HepG2 (cell line): ENCODE data around the gene MAN2B2. TPM values are rescaled to one million over a fixed set of nuclear protein-coding genes. Genes with fewer than 3 reads are reported as not detected.

Experiments used
- FOXO1 ChIP-seq: sonication (generic); formaldehyde crosslinking; IDR thresholded peaks from 2 replicates; pipeline ENCODE4 v1.4.0; 2020; ENCODE audit warnings: missing genetic modification reagents
- SP4 ChIP-seq: sonication (generic); formaldehyde crosslinking; IDR thresholded peaks from 2 replicates; pipeline ENCODE4 v1.8.1; 2023; ENCODE audit warnings: mild to moderate bottlenecking, missing genetic modification reagents
- ZNF552 ChIP-seq: sonication (generic); formaldehyde crosslinking; IDR thresholded peaks from 2 replicates; pipeline ENCODE4 v1.9.0; 2022; ENCODE audit warnings: missing genetic modification reagents, mild to moderate bottlenecking, borderline replicate concordance
- ZSCAN12 ChIP-seq: sonication (generic); formaldehyde crosslinking; IDR thresholded peaks from 2 replicates; pipeline ENCODE4 v1.9.0; 2021; ENCODE audit warnings: mild to moderate bottlenecking, missing genetic modification reagents
- polyA plus RNA-seq, 8 experiments: library from polyadenylated mRNA; depleted of rRNA in 3 of 8; stranded (reverse) in 7 of 8; unstranded in 1 of 8; fragments of >200 nt; fragmentation: Illumina TruSeq in 4 of 8; extraction: Trizol in 4 of 8; gene quantifications; 2 replicates each; pipeline versions ENCODE4 v1.2.1 to v1.2.3, GENCODE V29; 2011 to 2016; ENCODE audit warnings: low read depth in 4 of 8, missing spikeins in 1 of 8, mixed read lengths in 1 of 8; ENCODE audit not compliant: insufficient read depth in 1 of 8
- total RNA-seq, 5 experiments: library from RNA; depleted of rRNA; stranded (reverse); fragments of >200 nt; fragmentation: Illumina TruSeq; extraction: Trizol; gene quantifications; 2 replicates each; pipeline ENCODE4 v1.2.3, GENCODE V29; 2016; ENCODE audit warnings: low read depth in 1 of 5
- TF ChIP-seq, protein P1 (sequence below): sonication (generic); formaldehyde crosslinking; IDR thresholded peaks from 2 replicates; pipeline ENCODE4 v1.5.0; 2020; ENCODE audit warnings: mild to moderate bottlenecking, missing genetic modification reagents, borderline replicate concordance
- TF ChIP-seq, protein P2 (sequence below): sonication (generic); formaldehyde crosslinking; IDR thresholded peaks from 2 replicates; pipeline ENCODE4 v1.9.0; 2021; ENCODE audit warnings: missing genetic modification reagents, mild to moderate bottlenecking, borderline replicate concordance
- TF ChIP-seq, protein P3 (sequence below): sonication (generic); formaldehyde crosslinking; IDR thresholded peaks from 2 replicates; pipeline ENCODE4 v1.4.0; 2020; ENCODE audit warnings: low read depth, missing genetic modification reagents
- TF ChIP-seq, protein P4 (sequence below): sonication (generic); formaldehyde crosslinking; IDR thresholded peaks from 2 replicates; pipeline ENCODE4 v1.5.1; 2020; ENCODE audit warnings: mild to moderate bottlenecking, missing genetic modification reagents, borderline replicate concordance

The MAN2B2 gene
- total and polyA plus RNA-seq, 2 of the 13 experiments (the other 11 are each of a cell fraction or from before 2014, with no cell fraction given): 4.8 to 5.4 TPM

DNA sequence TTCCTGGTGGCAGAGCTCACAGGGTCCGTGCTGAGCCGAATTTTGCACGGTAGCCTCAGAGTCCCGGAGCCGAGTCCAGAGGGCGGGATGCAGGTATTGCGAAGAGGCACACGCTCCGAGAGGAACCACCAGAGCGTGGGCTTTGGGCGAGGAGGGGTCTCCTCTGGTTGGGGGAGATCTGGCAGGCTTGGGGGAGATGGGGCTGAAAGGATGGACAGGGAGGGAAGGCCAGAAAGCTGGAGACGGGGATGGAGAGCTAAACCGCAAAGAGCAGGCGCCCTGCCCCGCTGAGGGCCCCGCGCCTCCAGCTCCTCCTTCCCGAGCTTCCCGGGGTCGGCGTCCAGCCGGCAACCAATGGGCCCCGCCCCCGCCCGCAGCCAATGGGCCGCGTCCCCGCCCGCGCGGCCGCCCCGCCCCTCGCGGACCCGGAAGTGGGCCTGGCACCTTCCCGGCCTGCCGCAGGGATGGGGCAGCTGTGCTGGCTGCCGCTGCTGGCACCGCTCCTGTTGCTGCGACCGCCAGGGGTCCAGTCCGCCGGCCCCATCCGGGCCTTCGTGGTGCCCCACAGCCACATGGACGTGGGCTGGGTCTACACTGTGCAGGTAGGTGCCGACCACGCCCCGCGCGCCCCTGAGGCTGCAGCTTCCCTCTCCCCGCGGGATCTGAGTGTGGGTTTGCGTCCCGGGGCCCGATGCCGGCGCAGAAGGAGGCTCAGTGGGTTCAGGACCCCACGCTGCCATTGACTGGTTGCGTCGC, at the start of gene MAN2B2 (continued):
- TF ChIP-seq, protein P1, sequence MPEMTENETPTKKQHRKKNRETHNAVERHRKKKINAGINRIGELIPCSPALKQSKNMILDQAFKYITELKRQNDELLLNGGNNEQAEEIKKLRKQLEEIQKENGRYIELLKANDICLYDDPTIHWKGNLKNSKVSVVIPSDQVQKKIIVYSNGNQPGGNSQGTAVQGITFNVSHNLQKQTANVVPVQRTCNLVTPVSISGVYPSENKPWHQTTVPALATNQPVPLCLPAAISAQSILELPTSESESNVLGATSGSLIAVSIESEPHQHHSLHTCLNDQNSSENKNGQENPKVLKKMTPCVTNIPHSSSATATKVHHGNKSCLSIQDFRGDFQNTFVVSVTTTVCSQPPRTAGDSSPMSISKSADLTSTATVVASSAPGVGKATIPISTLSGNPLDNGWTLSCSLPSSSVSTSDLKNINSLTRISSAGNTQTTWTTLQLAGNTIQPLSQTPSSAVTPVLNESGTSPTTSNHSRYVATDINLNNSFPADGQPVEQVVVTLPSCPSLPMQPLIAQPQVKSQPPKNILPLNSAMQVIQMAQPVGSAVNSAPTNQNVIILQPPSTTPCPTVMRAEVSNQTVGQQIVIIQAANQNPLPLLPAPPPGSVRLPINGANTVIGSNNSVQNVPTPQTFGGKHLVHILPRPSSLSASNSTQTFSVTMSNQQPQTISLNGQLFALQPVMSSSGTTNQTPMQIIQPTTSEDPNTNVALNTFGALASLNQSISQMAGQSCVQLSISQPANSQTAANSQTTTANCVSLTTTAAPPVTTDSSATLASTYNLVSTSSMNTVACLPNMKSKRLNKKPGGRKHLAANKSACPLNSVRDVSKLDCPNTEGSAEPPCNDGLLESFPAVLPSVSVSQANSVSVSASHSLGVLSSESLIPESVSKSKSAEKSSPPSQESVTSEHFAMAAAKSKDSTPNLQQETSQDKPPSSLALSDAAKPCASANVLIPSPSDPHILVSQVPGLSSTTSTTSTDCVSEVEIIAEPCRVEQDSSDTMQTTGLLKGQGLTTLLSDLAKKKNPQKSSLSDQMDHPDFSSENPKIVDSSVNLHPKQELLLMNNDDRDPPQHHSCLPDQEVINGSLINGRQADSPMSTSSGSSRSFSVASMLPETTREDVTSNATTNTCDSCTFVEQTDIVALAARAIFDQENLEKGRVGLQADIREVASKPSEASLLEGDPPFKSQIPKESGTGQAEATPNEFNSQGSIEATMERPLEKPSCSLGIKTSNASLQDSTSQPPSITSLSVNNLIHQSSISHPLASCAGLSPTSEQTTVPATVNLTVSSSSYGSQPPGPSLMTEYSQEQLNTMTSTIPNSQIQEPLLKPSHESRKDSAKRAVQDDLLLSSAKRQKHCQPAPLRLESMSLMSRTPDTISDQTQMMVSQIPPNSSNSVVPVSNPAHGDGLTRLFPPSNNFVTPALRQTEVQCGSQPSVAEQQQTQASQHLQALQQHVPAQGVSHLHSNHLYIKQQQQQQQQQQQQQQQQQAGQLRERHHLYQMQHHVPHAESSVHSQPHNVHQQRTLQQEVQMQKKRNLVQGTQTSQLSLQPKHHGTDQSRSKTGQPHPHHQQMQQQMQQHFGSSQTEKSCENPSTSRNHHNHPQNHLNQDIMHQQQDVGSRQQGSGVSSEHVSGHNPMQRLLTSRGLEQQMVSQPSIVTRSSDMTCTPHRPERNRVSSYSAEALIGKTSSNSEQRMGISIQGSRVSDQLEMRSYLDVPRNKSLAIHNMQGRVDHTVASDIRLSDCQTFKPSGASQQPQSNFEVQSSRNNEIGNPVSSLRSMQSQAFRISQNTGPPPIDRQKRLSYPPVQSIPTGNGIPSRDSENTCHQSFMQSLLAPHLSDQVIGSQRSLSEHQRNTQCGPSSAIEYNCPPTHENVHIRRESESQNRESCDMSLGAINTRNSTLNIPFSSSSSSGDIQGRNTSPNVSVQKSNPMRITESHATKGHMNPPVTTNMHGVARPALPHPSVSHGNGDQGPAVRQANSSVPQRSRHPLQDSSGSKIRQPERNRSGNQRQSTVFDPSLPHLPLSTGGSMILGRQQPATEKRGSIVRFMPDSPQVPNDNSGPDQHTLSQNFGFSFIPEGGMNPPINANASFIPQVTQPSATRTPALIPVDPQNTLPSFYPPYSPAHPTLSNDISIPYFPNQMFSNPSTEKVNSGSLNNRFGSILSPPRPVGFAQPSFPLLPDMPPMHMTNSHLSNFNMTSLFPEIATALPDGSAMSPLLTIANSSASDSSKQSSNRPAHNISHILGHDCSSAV (CRISPR knock-in tag): no peak
- TF ChIP-seq ZNF552 (CRISPR knock-in tag): no peak
- TF ChIP-seq, protein P2, sequence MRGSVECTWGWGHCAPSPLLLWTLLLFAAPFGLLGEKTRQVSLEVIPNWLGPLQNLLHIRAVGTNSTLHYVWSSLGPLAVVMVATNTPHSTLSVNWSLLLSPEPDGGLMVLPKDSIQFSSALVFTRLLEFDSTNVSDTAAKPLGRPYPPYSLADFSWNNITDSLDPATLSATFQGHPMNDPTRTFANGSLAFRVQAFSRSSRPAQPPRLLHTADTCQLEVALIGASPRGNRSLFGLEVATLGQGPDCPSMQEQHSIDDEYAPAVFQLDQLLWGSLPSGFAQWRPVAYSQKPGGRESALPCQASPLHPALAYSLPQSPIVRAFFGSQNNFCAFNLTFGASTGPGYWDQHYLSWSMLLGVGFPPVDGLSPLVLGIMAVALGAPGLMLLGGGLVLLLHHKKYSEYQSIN: no peak
- TF ChIP-seq, protein P3, sequence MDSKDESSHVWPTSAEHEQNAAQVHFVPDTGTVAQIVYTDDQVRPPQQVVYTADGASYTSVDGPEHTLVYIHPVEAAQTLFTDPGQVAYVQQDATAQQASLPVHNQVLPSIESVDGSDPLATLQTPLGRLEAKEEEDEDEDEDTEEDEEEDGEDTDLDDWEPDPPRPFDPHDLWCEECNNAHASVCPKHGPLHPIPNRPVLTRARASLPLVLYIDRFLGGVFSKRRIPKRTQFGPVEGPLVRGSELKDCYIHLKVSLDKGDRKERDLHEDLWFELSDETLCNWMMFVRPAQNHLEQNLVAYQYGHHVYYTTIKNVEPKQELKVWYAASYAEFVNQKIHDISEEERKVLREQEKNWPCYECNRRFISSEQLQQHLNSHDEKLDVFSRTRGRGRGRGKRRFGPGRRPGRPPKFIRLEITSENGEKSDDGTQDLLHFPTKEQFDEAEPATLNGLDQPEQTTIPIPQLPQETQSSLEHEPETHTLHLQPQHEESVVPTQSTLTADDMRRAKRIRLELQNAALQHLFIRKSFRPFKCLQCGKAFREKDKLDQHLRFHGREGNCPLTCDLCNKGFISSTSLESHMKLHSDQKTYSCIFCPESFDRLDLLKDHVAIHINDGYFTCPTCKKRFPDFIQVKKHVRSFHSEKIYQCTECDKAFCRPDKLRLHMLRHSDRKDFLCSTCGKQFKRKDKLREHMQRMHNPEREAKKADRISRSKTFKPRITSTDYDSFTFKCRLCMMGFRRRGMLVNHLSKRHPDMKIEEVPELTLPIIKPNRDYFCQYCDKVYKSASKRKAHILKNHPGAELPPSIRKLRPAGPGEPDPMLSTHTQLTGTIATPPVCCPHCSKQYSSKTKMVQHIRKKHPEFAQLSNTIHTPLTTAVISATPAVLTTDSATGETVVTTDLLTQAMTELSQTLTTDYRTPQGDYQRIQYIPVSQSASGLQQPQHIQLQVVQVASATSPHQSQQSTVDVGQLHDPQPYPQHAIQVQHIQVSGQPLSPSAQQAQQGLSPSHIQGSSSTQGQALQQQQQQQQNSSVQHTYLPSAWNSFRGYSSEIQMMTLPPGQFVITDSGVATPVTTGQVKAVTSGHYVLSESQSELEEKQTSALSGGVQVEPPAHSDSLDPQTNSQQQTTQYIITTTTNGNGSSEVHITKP (CRISPR knock-in tag): no peak
- no peak for TF ChIP-seq ZSCAN12 (CRISPR knock-in tag)
- TF ChIP-seq, protein P4, sequence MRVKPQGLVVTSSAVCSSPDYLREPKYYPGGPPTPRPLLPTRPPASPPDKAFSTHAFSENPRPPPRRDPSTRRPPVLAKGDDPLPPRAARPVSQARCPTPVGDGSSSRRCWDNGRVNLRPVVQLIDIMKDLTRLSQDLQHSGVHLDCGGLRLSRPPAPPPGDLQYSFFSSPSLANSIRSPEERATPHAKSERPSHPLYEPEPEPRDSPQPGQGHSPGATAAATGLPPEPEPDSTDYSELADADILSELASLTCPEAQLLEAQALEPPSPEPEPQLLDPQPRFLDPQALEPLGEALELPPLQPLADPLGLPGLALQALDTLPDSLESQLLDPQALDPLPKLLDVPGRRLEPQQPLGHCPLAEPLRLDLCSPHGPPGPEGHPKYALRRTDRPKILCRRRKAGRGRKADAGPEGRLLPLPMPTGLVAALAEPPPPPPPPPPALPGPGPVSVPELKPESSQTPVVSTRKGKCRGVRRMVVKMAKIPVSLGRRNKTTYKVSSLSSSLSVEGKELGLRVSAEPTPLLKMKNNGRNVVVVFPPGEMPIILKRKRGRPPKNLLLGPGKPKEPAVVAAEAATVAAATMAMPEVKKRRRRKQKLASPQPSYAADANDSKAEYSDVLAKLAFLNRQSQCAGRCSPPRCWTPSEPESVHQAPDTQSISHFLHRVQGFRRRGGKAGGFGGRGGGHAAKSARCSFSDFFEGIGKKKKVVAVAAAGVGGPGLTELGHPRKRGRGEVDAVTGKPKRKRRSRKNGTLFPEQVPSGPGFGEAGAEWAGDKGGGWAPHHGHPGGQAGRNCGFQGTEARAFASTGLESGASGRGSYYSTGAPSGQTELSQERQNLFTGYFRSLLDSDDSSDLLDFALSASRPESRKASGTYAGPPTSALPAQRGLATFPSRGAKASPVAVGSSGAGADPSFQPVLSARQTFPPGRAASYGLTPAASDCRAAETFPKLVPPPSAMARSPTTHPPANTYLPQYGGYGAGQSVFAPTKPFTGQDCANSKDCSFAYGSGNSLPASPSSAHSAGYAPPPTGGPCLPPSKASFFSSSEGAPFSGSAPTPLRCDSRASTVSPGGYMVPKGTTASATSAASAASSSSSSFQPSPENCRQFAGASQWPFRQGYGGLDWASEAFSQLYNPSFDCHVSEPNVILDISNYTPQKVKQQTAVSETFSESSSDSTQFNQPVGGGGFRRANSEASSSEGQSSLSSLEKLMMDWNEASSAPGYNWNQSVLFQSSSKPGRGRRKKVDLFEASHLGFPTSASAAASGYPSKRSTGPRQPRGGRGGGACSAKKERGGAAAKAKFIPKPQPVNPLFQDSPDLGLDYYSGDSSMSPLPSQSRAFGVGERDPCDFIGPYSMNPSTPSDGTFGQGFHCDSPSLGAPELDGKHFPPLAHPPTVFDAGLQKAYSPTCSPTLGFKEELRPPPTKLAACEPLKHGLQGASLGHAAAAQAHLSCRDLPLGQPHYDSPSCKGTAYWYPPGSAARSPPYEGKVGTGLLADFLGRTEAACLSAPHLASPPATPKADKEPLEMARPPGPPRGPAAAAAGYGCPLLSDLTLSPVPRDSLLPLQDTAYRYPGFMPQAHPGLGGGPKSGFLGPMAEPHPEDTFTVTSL (CRISPR knock-in tag): no peak
- peak; percentile 86 for TF ChIP-seq SP4 (CRISPR knock-in tag)
- peak; percentile 5; the same call in 1 of the 2 replicates for TF ChIP-seq FOXO1 (CRISPR knock-in tag)
